Suppressor macrophage (primary cell): Measurements from ENCODE around the gene GPR183.

Source experiments
- DNase-seq, 4 experiments: peaks; one replicate each; pipeline ENCODE4 v3.0.0-alpha.2; 2020 to 2022

Gene GPR183

DNA sequence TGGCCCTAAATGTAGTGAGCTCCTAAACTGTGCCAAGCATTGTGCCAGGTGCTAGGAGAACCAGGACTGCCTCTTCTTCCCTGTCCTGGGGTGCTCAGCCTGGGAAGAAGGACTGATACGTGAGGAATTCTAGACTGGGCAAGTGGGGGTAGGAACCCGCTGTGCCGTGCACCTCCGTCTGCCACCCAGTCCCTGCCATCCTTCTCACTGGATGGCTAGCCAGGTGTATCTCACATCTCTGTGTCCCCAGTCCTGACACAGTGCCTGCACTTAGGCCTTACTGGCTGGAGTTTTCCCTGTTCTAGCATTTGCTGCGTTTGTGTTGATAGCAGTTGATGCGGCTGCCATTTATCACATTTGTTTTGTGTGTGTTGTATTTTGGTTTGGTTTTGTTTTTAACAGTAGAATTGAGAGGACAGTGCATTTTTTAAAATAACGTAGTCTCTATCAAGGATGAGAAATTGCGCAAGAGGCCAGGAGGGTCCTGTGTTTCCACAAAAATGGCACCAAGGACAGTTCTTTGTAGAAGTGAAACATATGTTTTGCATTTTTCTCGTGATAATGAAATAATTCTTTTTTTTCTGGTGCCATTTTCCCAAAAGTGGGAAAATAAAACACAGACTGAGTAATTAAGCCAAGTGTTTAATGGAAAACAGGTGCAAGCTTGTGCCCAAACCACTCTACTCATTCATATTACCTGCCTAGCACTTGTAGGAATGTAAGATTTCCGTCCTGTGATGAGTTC, 4.7 kb upstream of the GPR183 start:
- peak in 3 of 4 experiments; percentile 24 to 53 (median 42) for DNase-seq

DNA sequence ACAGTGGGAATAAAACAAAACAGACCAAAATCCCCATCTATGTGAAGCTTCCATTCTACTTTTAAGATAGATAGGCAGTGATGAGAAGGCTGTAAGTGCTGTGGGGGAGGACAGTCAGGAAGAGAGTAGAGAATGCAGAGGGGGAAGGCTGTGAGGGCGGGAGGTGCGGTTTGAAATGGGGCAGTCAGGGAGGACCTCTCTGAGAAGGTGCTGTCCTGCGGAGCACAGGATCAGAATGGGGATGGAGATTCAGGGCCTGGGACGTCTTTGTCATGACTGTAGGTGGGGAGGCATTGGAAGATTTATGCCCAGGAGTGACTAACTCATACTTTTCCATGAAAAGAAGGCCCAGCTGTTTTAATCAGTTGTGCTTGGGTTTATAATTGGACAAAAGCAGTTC, 3.9 kb upstream of the GPR183 start:
- DNase-seq = peak in 3 of 4 experiments; percentile 7 to 42 (median 25)

DNA sequence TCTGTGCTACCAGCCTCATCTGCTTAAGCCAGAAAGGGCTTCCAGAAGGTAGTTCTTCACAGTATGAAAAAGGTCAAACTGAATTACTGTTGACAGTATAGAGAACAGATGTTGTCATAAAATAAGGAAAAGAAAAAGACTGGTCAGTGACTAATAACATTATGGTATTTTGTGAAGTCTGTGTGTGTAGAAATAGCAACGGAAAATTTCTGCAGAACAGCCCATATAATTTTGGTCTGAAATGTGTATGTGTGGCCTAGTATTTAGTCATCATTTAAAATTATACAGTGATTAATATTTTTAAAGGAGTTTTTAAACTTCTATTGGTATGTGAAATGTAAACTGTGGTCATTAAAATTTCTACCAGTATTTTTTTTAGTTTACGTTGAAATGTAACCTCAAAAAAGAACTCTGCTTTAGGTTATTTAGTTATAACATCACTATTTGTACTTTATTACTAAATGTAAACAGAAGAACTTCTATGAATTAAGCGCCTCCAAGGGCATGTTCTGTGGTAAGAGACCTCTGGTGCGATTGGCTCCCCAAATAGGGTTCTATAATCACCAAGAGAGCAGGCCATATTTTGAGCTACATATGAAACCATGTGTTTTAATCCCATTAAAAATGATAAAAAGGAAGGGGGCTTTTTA, 3.3 kb upstream of the GPR183 start:
- peak; percentile 49 to 93 (median 78) for DNase-seq

GRCh38 chr13:99308471-99309087, 1.4 kb upstream of the GPR183 start:
- DNase-seq = peak in 2 of 4 experiments; percentile 57 to 77

- peak; percentile 62 to 85 (median 74) for DNase-seq
These were observed 595 bp upstream of the GPR183 start for GRCh38 chr13:99307648-99308339.

- peak in 2 of 4 experiments; percentile 21 for DNase-seq
These were observed 1.6 kb downstream of the GPR183 start for GRCh38 chr13:99305566-99305965.

DNA sequence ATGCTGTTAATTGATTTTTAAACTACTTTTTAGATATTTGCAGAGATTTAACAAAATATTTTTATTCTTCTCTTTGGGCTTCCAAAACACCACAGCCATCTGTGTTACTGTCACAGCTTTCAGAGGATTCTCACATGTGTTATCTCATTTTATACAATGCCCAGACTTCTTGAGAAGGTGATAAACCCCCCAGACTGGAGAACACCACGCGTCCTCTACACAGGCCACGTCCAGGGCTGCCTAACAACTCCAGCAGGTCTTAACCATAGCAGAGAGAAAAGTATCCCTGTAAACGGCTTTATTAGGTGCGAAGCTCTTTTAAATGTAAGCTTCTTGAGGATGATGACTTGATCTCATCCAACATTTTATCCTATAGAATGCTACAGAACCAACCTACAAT, 2.0 kb downstream of the GPR183 start:
- peak in 1 of 4 experiments; percentile 6 for DNase-seq

GRCh38 chr13:99304541-99304940, 2.7 kb downstream of the GPR183 start:
- peak in 1 of 4 experiments; percentile 11 for DNase-seq

GRCh38 chr13:99303863-99304521, 3.2 kb downstream of the GPR183 start:
- peak; percentile 72 to 85 (median 84) for DNase-seq

DNA sequence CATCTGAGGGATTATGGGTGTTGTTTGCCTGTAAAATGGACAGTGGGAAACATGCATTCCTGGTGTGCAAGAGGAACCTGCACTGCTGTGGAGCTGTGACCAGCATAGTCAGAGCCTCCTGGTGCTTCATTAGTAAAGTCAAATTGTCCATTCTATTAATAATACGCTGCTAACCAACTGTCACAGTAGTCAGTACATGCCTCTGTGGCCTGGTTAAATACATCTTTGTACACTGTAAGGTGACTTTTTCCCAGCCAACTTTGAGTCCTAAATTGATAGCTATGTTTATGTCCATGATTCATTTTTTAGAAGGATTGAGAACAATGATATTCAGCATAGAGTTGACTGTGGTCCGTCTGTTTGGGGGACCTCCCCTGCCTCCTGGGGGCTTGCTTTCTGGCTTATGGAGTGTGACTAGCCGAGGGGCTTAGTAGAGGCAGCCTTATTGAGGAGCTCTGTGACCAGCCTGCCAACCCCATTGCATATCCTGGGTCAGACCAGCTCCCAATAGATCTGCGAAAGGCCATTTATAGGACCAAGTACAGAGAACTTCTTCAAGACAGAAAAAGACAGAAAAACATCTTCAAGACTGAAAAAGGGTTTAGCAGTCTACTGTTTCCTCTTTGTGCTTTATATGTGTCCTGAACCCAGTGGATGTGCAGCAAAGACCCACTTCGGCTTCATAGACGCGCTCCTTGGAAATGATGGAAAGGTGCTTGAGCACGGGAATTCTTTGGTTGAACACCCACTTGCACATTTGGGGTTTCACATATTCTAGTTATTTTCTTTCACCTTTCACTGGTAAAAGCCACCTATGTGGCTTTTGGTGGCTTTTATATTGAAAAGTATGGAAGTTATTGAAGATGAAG, 4.3 kb downstream of the GPR183 start:
- peak in 2 of 4 experiments; percentile 16 to 17 for DNase-seq

DNA sequence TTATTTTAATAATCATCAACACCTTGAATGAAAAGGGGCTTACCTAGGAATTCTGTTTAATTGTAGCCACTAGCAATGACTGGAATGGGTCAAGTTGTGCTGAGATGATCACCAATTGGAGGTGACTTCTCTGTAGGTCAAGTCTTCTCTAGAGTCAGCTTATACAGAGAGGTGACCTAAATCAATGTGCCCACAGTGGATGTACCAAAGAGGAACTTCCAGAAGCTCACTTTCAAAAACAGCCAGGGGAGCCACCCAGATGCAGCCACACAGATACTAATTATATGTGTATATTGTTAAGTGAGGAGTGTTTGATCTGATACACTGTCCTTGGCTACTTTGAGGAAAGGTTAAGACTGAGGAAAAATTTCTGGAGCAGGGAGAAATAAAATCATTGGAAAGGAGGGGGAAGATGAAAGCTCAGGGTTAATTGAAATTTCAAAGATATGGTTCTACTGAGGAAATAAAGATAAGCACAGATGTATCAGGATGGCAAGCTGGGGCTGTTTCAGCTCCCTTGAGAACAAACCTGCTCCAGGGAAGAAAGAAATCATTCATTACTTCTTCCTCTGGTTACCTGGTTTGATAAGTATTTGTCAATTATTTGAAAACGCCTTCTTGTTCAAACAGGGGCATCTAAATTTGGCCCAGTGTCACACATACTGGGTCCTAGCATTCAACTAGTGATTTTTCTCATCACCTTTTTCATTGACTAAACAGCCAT, 5.1 kb downstream of the GPR183 start:
- peak in 2 of 4 experiments; percentile 17 to 36 for DNase-seq

DNA sequence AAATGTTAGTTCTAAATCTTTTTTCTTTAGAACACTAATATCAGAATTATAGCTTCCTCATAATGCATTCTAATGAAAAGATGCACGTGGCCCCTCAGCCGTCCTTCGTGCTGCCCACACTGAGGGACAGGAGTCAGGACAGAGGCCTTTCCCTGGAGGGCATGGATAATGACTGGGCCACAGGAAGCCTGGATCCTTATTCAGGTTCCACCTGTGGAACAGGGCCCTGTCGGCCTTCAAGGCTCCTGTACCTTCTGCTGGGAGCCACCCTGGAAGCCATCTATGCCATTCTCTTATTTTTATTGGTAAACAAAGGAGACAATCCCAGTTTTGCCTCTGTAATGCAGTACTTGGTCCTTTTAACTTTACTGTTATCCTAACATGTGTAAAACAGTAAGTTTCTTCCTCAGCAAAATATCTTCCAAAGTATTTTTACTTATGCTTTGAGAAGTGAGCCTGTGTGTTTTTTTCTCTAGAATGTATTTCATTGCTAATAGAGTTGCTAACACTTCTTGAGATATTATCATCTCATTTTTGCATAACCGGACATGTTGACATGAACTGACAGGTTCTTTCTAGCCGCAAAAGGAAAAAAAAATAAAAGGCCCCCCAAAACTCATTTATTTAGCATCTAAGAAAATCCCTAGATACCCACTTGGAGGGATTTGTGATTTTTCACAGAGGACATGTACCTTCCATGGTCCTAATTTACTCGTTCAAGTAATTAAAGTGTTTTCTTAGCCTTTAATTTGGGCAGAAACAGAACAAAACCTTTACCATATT, 6.0 kb downstream of the GPR183 start:
- DNase-seq = peak in 2 of 4 experiments; percentile 7 to 24

DNA sequence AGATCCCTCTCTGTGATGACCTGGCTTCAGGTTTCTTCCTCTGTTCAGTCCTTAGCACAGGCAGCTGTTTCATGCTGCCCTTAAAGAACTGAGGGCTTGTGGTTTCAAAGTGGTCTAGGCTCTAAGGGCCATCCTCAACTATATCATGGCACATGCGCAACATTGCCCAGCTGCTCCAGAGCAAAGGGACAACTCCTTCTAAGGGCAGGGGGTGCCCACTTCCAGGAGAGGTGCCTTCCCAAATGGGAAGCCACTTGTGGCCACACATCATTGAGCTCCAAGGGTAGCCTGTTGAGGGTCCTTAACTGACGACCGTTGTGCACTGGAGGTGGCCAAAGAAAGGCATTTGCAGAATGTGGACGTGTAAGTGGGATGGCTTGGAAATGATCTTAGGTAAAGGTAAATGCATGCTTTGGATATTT, 7.3 kb downstream of the GPR183 start:
- DNase-seq = peak in 2 of 4 experiments; percentile 20 to 26

DNA sequence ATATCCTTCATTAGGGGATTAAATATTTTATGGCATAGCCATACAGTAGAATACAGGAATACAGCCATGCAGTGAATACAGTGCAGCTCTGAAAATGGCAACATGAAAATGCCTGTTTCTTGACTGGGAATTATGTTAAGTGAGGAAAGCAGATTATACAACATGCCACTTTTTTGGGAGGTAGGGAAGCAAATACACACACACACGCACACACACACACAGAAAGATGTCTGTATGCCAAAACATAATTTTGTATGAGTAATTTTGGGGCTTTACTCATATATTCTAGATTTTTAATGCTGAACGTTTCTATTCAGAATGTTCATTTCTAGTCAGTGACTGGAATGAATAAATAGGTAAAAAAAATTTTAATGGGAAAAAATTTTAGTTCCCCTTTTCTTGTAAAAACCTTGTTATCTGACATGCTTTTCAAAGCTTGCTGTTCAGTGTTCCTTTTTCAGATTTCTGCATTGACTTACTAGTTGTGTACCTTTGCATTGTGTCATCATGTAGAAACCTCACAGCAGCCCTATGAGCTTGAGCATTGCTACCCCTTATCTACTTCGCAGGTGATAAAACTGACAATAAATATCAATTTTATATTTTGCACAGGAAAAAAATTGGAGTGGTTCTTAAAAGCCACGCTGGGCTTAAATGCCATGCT, 7.8 kb downstream of the GPR183 start:
- peak in 1 of 4 experiments; percentile 40 for DNase-seq

DNA sequence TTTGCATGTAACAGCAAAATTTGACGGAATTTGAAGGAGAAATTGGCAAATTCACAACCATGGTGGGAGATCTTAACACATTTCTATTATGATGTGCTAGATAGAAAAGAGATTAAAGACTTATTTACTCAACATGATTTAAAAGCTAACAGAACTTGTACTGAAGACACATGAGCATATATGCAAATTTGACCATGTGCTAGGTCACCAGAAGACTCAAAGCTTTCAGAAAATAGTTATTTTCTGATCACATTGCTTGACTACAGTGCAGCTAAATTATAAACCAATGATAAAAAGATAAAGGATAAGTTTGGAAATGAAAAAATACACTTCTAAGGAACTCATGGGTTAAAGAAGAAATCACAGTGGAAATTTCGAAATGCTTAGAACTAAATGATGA, 9.1 kb downstream of the GPR183 start:
- DNase-seq = peak in 2 of 4 experiments; percentile 10 to 13

DNA sequence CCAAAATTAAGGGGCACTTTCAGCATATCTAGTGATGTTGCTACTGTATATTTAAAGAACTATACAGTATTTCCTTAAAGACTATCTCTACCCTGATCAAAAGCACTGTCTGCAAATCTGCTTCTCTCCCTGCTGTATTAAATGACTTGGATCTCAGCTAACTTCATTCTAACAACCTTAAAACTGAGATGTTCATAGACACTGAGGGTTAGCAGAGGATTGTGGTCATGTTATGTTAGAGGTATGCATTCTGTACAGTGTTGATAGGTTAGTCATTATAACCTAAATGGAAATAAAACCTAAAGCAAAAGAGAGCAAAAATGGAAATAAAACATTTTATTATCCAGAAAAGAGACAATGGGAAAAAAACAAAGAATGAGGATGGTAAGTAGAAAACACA, 9.9 kb downstream of the GPR183 start:
- no peak for DNase-seq

DNA sequence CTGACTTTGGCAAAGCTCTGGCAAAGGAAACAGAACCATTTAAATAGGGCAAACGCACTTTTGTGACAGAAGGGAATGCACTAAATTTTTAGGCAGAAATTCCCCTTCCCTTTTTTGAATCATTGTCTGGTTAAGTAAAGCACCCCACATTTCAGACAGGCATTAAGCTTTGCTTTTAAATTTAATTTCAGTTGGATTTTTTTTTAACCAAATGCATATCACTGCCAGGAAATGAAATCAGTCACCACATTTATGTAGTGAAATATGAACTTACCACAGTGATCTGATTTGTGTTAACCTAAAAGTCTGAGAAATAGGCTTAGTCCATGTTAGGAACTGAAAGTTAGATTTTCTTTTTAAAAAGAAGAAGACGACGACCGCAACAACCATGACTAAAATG, 10.8 kb downstream of the GPR183 start:
- peak in 2 of 4 experiments; percentile 62 to 79 for DNase-seq

GRCh38 chr13:99295488-99296252, 11.5 kb downstream of the GPR183 start:
- DNase-seq = no peak
